Omental fat pad (tissue), 4 donors: ENCODE results near the gene NOTCH2. TPM values are rescaled to one million over a fixed set of nuclear protein-coding genes. Genes with fewer than 3 reads are reported as not detected.
"Not testable (repeated sequence)": the region's sequence is repeated elsewhere in the genome, so short reads cannot be mapped to it uniquely, and the experiment has no call there.

Source experiments
- ATAC-seq: fragments of 150-250 bp; one replicate; pipeline ENCODE4 v1.9.1; 2016; ENCODE audit warnings: mild to moderate bottlenecking, moderate library complexity; ENCODE audit not compliant: low FRiP score
- DNase-seq: peaks from one replicate; pipeline ENCODE4 v3.0.0-alpha.2; 2019; ENCODE audit warnings: low spot score
- CTCF ChIP-seq, 3 donors: fragments of 450-650 bp; IDR thresholded peaks; one replicate each; pipeline ENCODE4 v1.5.1; 2016 to 2017; ENCODE audit warnings: antibody characterized with exemption in 3 of 3, mild to moderate bottlenecking in 3 of 3, moderate library complexity in 2 of 3
- total RNA-seq, 4 donors: library from RNA; depleted of rRNA; stranded (reverse); fragments of >200 nt; gene quantifications; one replicate each; pipeline ENCODE4 v1.1.0, GENCODE V29; 2016

NOTCH2 gene
- total RNA-seq, 4 donors from 2014 or later, result 72.5 to 96.8 (median 85.5) TPM

DNA sequence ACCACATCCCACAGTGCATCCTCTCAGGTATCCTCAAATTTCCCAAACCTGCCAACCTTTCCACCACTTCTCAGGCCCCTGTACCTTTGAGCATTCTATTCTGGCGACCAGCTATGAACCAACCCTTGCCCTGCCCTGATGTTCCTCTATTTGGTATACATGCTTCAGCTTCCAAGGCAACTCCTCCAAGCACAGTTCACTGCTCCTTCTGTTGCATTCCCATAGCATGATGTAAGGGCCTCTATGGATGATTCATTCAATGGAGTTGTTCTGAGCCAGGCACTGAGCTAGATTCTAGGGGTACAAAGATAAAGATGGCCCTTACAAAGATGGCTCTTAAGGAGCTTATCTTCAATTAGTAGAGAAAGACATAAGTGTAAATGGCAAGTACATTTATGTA lies 21.4 kb upstream of the NOTCH2 start:
- ATAC-seq, result peak; percentile 51
- DNase-seq, result not testable (repeated sequence)

- not testable (repeated sequence) for DNase-seq, ATAC-seq
Observed at GRCh38 chr1:120087959-120088358, 18.5 kb upstream of the NOTCH2 start.

DNA sequence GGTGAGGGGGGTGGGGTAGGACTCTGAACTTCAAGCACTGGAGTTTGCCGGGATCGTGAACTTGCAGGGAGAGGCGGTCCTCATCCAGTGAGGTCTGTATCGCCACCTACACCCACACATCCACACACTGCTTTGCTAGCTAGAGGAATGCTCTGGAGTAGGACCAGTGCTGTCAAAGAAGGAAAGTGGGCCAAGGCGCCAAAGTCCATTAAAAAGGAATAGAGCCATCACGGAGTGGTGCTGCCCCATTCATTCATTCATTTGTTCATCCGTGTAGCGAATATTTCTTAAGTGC lies 405 bp upstream of the NOTCH2 start:
- not testable (repeated sequence) for DNase-seq, ATAC-seq

DNA sequence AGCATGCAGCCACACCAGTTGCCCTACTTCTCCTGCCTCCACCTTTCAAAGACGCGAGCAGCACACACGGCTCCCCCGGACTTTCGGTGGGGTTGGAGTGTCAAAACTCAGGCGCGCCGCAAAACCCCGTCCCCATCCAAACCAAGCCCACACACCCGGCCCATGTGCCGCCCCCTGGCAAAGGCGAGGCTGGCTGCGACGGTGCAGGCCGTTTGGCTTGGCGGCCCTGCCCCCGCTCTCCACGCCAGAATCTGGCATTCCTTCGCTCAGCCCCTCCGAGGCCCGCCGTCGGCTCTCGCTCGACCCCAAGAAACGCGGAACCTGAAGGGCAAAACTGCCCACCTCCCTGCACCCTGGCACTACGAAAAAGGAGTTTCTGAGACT lies 787 bp downstream of the NOTCH2 start:
- not testable (repeated sequence) for DNase-seq, ATAC-seq

DNA sequence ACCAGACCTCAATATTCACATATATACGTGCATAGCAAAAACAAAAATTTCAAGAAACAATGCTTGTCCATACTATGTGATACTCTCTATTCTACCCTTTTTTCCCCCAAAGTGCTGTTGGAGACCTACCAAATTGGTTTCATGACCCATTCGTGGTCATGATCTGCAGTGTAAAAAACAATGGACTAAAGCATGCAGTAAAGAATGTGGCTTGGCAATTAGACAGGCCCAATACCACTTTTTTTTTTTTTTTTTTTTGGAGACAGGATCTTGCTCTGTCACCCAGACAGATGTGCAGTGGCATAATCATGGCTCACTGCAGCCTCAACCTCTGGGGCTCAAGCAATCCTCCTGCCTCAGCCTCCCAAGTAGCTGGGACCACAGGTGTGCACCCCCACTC lies 21.3 kb downstream of the NOTCH2 start:
- not testable (repeated sequence) for ATAC-seq, DNase-seq

DNA sequence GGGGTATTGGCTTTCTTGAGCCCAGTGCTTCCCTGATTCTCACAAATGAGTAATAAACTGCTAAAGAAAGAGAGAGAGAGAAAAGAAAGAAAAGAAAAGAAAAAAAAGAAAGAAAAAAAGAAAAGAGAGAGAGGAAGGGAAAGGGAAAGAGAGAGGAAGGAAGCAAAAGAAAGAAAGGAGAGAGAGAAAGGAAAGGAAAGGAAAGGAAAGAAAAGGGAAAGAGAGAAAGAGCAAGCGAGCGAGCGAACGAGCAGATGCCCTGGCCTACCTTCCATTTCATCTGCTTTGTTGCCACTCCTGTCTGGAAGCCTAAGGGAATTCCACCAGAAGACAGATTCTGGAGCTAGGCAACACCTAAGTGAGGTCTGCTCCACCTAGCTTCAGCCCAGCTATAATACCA lies 27.7 kb downstream of the NOTCH2 start:
- not testable (repeated sequence) for ATAC-seq, DNase-seq

GRCh38 chr1:120032253-120032652 lies 37.2 kb downstream of the NOTCH2 start:
- not testable (repeated sequence) for ATAC-seq, DNase-seq

GRCh38 chr1:120023791-120024190 lies 45.7 kb downstream of the NOTCH2 start:
- DNase-seq, ATAC-seq: not testable (repeated sequence)

DNA sequence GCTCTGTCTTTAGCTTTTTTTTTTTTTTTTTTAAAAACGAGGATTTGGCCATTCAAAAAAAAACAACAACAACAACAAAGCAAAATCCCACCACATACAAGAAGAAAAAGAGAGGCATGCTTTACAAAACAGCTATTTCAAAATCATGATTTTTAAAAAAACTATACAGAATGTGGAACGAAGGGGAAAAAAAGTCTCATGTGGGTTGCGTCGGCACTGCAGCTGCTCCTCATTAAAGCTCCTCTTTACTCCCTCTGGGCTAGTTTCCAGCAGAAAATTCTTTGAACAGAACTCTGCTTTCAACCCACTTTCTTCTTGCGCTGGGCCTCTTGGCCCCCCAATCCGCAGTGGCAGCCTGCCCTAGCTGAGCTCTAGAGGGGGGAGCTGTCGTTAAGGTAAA lies 54.5 kb downstream of the NOTCH2 start:
- ATAC-seq, DNase-seq: not testable (repeated sequence)

- ATAC-seq, DNase-seq: not testable (repeated sequence)
Observed at GRCh38 chr1:120008320-120008719, 61.1 kb downstream of the NOTCH2 start.

DNA sequence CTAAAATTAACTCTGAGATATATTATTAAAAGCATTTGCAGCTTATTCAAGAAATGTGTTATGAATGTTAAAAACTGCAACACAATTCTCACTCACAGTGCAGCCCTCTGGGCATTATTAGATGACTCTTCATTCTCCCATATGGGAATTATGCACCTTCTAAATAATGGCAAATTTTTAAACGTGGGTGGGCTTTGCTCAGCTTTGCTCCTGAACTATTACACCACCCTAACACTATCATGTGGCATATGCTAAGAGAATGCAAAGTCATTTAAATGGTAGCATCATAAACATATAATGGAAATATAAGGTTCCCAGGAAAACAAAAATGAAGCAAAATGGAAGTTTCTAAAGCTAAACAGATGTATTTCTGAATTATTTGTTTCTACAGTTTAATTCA lies 61.6 kb downstream of the NOTCH2 start:
- DNase-seq, ATAC-seq: not testable (repeated sequence)

- not testable (repeated sequence) for DNase-seq, ATAC-seq
Observed at GRCh38 chr1:120001035-120001434, 68.4 kb downstream of the NOTCH2 start.

- not testable (repeated sequence) for DNase-seq, ATAC-seq
Observed at GRCh38 chr1:119996731-119997312, 72.6 kb downstream of the NOTCH2 start.

- ATAC-seq, DNase-seq: not testable (repeated sequence)
Observed at GRCh38 chr1:119995975-119996374, 73.5 kb downstream of the NOTCH2 start.

- peak; percentile 60 for ATAC-seq
- no peak for DNase-seq
- no peak for TF ChIP-seq CTCF (IDR thresholded peaks at IDR 0.05)
Observed at GRCh38 chr1:119988306-119989062, 81.0 kb downstream of the NOTCH2 start.
